RPMI7951 (cell line): ENCODE data around the gene MOV10L1. TPM values are rescaled to one million over a fixed set of nuclear protein-coding genes. Genes with fewer than 3 reads are reported as not detected.
"Not testable (repeated sequence)": the region's sequence is repeated elsewhere in the genome, so short reads cannot be mapped to it uniquely, and the experiment has no call there.

ENCODE experiments used
- DNase-seq: peaks from one replicate; pipeline ENCODE4 v3.0.0-alpha.2; 2012; ENCODE audit warnings: low read depth
- total RNA-seq: library from RNA; depleted of rRNA; stranded (reverse); fragments of >200 nt; shearing (Covaris generic); gene quantifications from 2 replicates; pipeline ENCODE4 v1.2.3, GENCODE V29; 2014

The MOV10L1 gene
- total RNA-seq, 1 experiment from 2014 or later: not detected

DNA sequence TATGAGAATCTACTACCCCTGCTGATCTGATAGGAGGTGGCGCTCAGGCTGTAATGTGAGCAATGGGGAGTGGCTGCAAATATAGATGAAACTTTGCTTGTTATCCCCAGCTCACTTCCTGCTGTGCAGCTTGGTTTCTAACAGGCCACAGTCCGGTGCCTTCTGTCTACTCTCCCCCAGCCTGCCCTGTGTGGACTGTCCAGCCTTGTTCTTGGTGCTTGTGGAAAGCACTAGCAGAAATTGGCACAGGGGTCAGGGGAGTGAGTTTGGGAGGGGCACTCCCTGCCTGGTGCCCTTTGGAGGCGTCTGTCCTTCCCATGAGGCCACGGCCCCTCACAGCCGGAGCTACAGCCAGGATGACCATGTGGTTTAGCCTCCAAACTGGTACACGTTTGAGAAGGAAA is 14.3 kb downstream of the MOV10L1 start:
- DNase-seq: no peak

DNA sequence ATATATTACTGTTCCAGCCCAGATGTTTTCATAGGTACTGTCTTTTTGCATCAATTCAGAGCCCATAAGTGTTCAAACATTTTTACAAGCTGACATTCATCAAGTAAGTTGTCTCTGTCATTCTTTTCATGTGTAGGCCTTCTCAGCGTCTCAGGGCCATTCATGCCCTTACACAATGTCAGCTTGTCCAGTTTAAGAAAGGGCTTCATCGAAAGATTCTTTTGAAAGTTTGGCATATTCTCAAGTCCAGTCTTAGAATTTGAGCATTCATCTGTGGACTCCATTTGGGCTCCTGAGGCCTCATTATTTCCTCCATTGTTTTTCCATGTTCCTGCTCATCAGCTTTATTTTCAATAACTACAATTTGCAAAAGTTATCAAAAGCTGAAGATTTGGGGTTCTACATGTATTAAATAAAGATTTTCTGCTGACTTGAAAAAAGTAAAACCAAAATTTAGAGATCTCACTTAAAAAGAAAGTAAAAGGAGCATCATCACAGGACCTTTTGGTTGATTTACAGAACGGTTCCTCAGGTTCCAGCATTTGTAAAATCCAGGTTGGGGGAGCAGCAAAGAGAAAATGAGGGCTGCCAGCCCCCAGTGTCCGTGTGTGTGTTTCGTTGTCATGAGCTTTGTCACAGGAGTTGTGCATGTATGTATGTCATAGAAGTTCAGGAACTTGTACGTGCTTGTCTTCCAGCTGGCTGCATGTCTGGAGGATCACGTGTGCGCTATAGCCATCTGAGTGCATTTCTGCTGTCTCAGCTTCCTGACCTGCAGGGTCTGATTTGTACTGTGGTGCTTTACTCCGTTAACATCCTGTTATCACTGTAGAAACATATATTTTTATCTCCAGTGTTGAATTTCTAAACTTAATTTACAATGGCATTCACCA is 15.6 kb downstream of the MOV10L1 start:
- peak; percentile 8 for DNase-seq

DNA sequence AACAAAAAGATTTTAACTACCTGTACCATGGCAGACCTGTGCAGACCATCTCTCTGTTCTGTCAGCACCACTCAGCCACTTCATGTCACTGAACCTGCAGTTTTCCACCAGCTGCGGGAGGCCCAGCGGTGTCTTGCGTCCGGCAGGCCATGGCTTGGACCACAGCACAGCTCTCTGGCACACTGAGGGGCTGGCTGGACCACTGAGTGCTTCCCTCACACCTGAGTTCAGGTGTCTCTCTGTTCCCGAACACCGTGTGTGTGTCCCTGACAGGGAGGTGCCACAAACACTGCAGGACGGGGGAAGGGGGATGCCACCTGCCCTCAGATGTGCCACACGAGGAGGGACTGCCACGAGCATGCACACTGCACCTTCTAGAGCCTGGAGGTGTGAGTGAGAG is 17.7 kb downstream of the MOV10L1 start:
- no peak for DNase-seq

DNA sequence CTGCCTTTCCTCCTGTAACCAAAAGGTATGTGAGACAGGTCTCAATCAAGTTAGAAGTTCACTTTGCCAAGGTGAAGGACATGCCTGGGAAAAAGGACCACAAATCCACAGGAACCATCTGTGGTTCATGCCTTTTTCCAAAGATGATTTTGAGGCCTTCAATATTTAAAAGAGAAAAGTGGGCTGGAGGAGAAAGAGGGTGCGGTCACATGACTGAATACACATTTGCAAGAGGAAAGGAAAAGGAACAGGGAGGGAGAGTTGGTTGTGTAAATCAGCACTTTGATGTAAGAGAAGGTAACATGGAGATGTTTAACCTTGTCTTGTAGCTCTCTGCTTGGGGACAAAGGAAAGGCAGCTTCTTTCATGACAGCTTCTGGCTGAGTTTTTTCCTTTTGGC is 21.2 kb downstream of the MOV10L1 start:
- no peak for DNase-seq

DNA sequence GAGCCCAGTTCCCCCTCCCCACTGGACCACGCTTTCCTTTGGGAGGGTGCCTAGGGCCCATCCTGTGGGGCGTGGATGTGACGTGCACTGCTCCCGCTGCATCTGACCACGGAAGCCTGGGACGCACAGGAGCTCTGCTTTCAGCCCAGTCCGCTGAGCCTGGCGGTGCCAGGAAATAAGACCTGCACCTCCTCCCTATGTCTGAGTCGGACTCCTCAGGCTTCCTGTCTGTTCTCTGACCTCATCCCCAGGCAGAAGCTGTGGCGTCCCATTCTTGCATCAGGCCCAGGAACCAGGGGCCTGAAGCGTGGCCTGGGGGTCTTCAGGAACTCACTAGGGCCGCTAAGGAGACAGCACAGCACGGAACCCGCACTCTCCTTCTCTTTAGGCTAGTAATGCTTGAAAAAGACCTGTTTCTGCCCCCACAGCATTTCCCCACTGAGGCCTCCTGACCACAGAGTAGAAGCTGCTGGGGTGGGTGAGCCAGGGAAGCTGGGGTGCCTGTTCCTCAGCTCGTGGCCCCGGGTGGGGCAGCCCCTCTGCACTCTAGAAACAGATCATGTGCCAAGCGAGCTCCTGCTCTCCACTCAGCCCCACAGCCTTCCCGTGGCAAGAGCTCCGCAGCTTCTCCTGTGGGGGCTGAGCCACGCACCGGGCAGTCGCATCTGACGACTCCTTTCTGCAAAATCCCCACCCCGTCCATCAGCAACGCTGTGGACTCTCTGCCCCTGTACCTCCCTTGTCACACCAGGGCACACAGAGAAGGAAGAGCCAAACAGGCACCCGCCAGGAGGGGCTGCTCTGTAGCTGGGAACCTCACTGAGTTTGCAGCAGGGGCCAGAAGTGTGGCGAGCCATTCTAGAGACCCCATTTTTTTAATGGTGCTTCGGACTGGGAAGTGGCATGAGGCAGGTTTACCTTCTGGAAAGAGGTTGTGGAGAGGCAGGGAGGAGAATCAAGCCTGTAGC is 22.6 kb downstream of the MOV10L1 start:
- DNase-seq: peak; percentile 37

DNA sequence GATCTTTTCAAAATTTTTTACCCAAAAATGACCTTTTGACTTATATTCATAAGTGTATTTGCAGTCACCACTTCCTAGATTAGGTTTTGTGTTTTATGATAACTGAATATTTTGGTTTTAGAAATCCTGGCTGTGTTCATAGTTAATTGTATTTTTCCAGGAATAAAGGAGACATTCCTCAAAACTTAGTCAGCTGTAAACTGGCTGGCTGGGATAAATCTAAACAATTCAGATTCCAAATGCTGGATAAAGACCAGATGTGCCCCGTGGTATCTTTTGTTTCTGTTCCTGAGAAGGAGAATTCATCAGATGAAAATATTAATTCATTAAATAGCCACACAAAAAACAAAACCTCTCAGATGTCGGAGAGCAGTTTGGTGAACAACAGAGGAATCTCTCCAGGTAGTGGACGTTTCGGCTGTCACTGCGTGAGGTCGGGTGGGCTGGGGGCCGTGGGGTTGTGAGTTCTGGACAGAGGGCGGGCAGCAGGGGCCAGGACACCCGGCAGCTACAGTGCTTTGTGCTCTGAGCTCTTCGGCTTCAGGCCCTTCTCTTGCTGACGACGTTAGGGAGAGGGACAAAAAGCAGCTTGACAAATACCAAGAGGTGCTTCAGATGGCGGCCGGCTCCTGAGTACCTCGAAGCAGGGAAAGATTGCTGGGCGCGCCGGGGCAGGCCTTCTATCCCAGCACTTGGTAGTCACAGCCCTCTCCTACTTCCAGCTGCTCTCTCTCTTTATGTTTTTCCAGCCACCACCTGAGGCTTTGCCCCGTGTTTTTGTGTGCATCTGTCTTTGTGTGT is 24.6 kb downstream of the MOV10L1 start:
- DNase-seq: peak; percentile 54

DNA sequence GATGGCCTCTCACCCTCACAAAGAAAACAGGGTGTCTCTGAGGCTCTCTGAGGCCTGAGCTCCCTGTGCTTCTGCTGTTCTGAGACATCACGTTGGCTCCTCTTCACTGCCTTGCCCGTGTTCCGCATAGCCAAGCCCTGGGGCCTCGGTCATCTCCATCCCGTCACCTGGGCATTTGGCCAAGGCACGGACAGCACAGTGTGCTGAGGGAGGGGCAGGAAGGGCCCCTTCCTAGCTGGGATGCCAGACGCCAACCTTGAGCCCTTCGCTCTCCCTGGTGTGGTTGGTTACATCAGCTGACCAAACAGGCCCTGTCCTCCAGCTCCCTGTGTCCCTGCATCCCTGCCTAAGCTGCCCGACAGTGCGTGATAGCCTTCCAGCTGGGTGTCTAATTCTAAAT is 25.9 kb downstream of the MOV10L1 start:
- peak; percentile 75 for DNase-seq

DNA sequence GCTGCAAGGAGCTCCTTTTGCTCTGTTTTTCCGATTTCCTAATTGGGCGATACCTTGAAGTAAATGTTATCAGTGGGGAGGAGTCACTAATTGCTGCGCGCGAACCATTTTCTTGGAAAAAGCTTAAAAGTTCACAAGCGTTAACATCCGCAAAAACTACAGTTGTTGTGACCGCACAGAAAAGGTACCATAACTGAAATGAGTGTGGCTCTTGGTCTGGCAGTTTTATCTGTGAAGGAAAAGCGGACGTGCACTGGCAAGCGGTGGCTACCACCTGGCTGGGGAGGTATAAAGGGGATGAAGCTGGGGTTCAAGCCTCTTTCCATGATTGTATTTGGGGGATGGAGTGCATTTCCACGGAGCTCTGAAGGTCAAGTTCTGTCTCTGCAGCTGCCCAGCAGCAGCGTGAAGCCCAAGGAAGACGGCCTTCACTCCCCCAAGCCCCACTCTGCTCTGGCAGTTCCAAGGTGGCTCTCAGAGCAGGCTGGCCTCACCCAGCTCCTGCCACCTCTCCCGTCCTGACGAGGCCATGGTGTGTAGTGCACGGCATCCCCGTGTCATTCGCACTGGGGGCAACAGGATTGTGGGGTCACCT is 27.5 kb downstream of the MOV10L1 start:
- no peak for DNase-seq

DNA sequence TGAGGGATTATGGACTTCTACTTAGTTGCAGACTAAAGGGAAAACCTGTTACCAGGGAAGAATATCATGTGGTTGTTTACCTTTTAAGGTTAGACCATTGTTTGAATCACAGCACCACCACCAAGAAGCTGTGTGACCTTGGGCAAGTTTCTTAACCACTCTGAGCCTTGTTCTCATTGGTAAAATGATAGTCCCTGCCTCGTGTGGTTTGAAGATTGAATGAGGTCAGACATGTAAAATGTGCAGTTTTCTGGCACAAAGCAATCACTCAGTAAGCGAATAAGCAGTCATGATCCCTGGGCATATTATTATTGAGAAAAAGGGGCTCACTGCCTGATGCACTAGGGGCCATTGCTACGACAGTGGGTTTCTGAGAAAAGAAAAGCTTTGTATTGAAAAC is 28.3 kb downstream of the MOV10L1 start:
- no peak for DNase-seq

DNA sequence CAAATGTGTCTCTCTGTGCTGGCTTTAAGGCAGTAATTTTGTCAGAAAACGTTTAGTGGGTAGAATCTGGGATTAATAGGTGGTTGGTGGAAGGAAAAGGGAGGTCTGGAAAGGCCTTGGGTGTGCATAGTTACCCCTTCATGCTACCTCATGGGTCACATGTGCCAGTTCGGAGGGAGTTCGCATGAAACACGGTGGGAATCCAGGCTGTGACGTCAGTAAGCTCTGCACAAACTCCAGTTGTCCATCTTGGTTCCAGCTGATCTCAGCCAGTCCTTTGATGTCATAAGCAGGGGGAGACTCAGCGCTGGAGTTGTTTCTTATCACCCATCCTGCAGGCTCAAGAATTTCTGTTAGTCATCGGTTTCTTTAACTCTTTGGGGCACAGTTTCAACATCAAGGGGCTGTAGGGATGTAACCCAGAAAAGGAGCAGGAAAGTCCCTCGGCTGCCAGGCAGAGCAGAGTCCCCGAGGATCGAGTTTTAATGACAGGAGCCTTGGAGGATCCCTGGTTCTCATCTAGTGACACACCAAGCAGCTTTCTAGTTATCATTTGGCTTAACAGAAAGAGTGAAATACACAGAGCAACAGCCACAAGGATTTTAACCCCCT is 28.9 kb downstream of the MOV10L1 start:
- DNase-seq: peak; percentile 73

DNA sequence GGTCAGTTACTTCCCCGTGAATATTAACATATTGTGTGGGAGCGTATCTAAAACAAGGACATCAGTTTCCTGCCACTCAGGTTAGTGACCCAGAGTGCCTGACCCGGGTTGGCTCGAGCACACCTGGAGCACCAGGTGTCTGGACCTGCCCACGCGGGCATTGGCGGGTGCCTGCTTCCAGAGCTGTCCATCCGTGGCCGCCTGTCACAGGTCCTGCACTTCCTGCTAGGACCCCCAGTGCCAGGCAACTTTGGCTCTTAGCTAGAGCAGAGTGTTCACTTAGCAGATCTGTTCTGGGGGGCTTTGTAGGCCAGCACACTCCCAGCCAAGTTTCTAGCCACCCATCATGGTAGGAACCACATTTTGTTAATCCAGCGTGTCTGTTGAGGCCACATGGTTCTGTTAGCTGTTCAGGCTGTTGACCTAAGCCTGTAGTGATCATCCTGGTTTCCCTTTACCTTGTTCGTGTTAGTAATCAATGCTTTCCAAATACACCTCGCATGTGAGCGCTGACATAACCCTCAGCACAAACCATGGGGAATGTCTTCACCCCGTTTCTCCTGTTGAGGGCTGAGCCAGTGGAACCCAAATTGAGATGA is 29.5 kb downstream of the MOV10L1 start:
- DNase-seq: no peak

DNA sequence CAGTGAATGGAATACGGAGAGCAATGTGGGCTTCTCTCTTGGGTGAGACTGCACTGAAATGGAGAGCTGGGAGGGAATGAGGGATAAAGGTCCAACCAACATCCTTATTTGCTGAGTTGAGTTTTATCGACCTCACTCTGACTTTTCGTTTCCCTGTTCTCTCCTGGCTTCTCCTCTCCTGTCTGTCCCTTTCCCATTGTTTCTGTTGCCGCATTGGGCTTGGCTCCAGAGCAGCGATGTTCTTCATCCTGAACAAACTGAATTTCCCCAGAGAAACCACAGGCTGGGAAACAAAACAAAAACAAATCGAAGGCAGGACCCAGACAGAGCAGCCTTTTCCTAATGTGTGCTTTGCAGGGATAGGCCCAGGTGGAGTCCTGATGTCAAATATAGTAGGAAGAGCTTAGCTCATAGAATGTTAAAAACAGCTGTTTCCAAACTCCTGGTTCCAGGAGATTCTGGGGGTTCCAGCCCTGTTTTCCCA is 30.0 kb downstream of the MOV10L1 start:
- DNase-seq: no peak

DNA sequence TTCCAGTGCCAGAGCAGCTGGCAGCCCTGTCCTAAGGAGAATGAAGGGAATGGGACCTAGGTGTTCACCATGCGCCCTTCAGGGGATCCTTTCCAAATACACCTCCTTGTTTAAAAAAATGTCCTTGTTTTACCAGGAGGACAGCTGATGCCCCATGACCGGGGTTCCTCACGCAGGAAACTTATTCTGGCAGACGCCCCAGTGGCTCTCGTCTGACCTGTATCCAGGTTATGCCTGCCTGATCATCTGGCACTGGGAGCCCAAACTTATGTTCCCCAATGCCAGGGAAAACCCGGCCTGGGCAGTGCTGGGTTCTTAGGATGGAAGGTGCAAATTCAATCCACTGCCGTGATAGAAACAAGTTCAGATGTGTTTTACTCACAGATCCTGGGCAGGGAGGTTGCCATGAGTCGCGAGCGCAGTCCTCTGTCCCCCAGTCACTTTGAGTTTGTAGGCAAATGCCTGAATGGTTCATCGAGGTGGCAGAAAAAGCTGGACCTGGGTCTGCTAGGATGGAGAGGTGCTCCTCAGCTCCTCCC is 31.5 kb downstream of the MOV10L1 start:
- DNase-seq: no peak

DNA sequence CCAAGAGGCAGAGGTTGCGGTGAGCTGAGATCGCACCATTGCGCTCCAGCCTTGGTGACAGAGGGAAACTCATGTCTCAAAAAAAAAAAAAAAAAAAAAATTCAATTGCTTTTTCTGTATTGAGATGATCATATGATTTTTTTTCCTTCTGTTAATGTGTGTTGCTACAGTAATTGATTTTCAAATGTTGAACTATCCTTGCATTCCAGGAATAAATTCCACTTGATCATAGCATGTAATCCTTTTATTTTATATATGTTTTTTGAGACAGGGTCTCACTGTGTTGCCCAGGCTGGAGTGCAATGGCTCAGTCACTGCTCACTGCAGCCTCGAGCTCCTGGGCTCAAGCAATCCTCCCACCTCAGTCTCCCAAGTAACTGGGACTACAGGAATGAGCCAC is 33.3 kb downstream of the MOV10L1 start:
- no peak for DNase-seq

DNA sequence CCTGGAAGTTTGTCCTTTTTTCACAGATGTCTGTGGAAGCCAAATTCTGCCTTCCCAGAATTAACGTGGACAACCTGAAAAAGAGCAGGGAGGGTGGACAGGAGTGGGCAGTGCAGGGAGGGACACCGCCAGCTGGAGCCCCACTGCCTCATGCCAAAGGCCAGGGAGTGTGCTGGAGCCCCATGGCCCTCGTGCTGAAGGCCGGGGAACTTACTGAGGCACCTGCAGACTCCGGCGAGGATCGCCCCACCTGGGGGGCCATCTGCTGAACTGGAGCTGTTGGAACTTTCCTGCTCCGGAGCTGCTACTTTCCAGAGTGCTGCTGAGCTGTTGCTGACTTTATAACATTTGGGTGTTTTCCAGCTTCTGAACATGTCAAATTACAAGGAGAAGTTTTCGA is 35.2 kb downstream of the MOV10L1 start:
- DNase-seq: no peak

DNA sequence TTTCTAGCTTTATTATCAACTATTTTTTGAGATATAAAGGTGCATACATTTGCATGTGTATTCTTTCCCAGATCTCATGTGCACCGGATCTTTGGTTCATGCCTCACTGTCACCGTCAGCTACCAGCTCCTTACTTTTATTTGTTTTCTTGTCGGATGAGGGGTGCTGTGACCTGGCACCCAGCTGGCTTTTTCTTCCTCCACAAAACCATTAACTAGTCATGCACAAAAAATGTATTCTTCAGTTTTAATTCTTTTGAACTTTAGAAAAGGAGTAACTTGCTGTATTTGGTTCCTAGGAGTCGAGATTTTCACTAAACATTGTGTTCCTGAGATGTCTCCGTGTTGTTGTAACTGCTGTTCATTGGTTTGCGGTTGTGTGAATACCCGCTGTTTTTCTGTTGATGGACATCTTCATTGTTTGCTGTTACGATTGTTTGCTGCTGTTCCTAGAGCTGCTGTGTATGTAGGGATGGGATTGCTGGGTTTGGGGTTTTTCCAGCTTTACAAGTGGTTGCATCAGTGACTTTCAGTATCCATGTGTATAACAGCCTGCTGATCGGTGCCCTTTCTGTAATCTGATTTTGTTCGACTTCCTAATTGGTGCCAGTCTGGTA is 39.4 kb downstream of the MOV10L1 start:
- peak; percentile 26 for DNase-seq

DNA sequence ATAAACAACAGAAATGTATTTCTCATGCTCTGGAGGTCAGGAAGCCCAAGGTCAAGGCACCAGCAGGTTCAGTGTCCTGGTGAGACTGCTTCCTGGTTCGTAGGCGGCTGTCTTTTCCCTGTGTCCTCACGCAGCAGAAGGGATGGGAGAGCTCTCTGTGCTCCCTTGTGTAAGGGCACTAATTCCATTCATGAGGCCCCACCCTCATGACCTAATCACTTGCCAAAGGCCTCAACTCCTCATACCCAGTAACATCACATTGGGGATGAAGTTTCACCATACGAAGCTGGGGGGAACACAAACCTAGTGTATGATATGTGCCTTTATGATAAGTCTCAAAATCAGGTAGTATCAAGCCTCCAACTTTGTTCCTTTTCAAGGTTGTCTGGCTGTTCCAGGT is 42.1 kb downstream of the MOV10L1 start:
- no peak for DNase-seq

DNA sequence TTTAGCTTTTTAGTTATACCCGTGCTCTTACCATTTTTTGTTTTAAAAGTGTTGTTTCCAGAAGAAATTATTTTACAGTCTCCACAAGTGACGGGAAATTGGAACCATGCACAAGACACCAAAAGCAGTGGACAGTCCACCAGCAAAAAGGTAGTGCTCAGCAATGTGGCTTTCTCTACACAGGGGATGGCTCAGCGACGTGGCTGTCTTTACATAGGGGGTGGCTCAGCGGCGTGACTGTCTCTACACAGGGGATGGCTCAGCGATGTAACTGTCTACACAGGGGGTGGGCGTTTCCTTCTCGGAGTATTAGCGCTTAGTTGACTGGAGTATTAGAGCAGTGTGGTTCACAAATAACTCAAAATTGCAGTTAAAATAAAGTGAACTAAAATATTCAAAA is 44.7 kb downstream of the MOV10L1 start:
- DNase-seq: no peak

DNA sequence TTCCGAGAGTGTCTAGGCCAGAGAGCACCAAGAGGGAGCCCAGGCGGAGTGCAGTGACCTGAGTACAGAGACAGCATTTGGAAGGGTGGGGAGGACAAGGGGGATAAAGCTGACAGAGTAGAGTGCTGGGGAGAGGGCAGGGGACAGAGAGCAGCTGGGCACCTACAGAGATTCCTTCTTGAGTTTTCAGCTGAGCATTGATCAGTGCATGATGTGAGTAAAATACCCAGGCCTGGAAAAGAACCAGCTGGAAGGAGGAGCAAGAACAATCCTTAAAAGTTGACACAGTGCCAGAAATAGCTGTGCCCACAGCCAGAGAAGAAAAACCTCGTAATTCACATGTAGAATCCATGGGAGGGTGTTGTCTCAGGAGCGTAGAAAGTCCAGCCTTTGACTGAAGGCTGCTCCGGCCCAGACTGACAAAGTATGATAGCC is 46.8 kb downstream of the MOV10L1 start:
- DNase-seq: no peak

DNA sequence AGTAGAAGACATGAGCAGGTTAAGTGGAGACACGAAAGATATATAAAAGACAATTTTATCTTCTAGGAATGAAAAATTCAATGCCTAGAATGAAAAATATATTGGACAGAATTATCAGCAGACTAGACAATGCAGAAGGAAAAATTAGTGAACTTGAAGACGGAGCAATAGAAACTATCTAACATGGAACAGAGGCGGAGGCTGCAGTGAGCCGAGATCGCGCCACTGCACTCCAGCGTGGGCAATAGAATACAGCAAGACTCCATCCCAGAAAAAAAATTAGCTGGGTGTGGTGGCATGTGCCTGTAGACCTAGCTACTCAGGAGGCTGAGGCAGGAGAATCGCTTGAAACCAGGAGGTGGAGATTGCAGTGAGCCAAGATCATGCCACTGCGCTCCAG is 47.5 kb downstream of the MOV10L1 start:
- not testable (repeated sequence) for DNase-seq
